NK-92 treated with Interleukin-12 subunit alpha and Interleukin-12 subunit beta, amount 100 ng/mL, for 24 hours (cell line): ENCODE data around the gene AFMID.
"Not testable (repeated sequence)": the region's sequence is repeated elsewhere in the genome, so short reads cannot be mapped to it uniquely, and the experiment has no call there.

ENCODE experiments used
- DNase-seq: peaks from one replicate; lab custom pipeline; 2025; lab: John Stamatoyannopoulos, UW

AFMID gene

GRCh38 chr17:78186692-78187595 lies at the start of gene AFMID, which contains the start of gene TK1:
Gene AFMID (plus strand): TSS chr17:78187362. CDS start chr17:78187371, 9 bp downstream.
Gene TK1 (minus strand): TSS chr17:78187052. CDS start chr17:78186994, 58 bp downstream.
- DNase-seq: peak; percentile 96

GRCh38 chr17:78137392-78138203 lies 49.6 kb upstream of the AFMID start:
- DNase-seq: no peak

GRCh38 chr17:78138204-78139060 lies 48.7 kb upstream of the AFMID start:
- DNase-seq: no peak

GRCh38 chr17:78139861-78140168 lies 47.3 kb upstream of the AFMID start:
- not testable (repeated sequence) for DNase-seq

GRCh38 chr17:78140169-78141051 lies 46.8 kb upstream of the AFMID start:
- peak; percentile 72 for DNase-seq

GRCh38 chr17:78141437-78142118 lies 45.6 kb upstream of the AFMID start:
- no peak for DNase-seq

- DNase-seq: no peak
Observed at GRCh38 chr17:78142119-78142861, 44.9 kb upstream of the AFMID start.

GRCh38 chr17:78143214-78144146 lies 43.7 kb upstream of the AFMID start:
- DNase-seq: no peak

- no peak for DNase-seq
Observed at GRCh38 chr17:78144147-78144719, 42.9 kb upstream of the AFMID start.

GRCh38 chr17:78144736-78145641 lies 42.2 kb upstream of the AFMID start:
- no peak for DNase-seq

GRCh38 chr17:78146471-78146869 lies 40.7 kb upstream of the AFMID start:
- no peak for DNase-seq

GRCh38 chr17:78146881-78147280 lies 40.3 kb upstream of the AFMID start:
- DNase-seq: no peak

GRCh38 chr17:78147315-78147998 lies 39.7 kb upstream of the AFMID start:
- no peak for DNase-seq

GRCh38 chr17:78148286-78149016 lies 38.7 kb upstream of the AFMID start:
- DNase-seq: no peak

- no peak for DNase-seq
Observed at GRCh38 chr17:78151514-78152008, 35.6 kb upstream of the AFMID start.
